Activated CD8-positive, alpha-beta memory T cell treated with anti-CD3 and anti-CD28 coated beads for 24 hours (primary cell): ENCODE results near the gene CDR2L.
"Not testable (repeated sequence)": the region's sequence is repeated elsewhere in the genome, so short reads cannot be mapped to it uniquely, and the experiment has no call there.

Experiments
- DNase-seq: peaks from one replicate; pipeline ENCODE4 v3.0.0-alpha.2; 2020

CDR2L gene

GRCh38 chr17:75044716-75045115 is 57.3 kb downstream of the CDR2L start:
- DNase-seq, result no peak

GRCh38 chr17:75045946-75046406 is 58.5 kb downstream of the CDR2L start:
- DNase-seq, result not testable (repeated sequence)

DNA sequence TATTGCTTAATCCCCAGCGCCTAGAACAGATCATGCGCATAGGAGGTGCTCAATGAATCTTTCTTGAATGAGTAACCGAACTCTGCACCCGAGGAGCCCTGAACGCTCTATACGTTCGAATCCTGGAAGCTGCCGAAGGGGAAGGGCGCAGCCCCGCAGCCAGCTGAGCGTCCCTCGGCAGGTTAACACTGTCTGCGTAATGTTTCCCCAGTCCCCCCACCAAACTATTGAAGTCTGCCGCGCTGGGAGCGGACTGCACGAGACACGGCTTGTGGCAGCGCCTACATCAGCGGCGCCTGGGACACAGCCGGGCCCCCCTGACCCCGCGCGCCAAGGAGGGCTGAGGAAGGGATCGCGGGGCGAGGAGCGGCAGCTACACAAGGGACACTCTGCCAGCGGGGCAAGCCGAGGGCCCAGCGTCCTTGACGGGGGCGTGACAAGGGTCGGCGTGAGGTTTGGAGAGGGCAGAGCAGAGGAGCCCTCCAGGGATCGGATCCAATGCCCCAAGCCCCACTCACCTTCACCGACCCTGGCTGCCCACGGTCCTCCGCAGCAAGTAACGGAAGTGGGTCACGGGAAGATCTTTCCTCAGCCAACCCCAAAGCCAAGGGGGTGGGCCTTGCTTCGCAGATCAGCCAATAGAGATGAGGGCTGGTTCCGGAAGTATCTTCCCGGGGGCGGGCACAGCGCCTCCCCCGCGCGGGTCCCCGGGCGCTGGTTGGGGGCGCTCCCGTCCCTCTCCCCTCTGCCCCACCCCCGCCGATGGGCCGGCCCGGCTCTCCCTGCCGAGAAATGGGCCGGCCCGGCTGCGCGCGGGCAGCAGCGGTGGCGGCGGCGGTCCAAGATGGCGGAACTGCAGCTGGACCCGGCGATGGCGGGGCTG is 59.2 kb downstream of the CDR2L start, which contains the start of the genes ATP5PD and KCTD2:
ATP5PD (minus strand) TSS at position 563 of the 883 bp plus-strand sequence. CDS start 4,319 bp downstream, outside the sequence.
KCTD2 (plus strand) TSS at position 819 of the 883 bp plus-strand sequence; CDS start at position 845, 26 bp downstream.
- peak; percentile 97 for DNase-seq

GRCh38 chr17:75047398-75048098 is 60.1 kb downstream of the CDR2L start:
- DNase-seq, result peak; percentile 74

DNA sequence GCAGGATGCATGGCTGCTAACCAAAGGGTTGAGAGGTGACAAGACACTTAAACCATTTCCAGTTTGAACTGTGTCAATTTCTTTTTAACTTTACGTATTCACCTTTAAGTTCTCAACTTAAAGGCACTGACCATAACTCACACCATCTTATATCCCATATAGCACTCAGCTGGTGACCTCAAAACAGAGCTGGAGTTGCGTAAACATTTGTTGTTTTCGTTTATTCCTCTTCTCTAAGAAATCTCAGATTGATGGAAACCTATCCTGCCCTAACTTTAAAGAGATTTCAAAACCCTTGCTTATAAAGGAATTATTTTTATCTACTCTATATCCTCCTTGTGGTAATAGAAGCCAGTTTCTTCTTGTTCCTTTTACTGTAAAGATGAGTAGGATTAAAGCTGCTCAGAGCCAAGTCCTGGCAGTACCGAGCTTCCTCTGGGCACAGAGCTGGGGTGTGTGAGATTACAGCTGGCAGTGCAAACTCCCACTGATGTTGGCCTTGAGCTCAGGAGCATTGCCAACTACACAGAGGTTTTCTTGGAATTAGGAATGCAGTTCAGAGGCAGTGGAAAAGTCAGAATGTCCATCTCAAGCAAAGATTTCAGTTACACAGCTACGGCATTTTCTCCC is 60.9 kb downstream of the CDR2L start:
- DNase-seq, result no peak

DNA sequence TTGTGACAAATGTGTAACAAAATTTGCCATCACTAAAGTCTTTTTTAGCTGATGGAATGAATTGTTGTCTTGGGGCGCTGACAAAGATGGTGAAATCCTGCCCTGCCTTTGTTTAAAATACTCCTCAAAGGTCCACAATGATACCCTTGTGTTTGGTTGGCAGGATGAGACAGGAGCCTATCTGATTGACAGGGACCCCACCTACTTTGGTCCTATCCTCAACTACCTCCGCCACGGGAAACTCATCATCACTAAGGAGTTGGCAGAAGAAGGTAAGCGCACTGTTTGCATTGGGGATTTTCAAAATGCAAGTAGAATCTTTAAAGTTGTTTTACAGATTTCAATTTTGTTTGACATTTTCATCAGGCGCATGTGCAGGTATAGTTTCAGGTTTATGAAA is 61.6 kb downstream of the CDR2L start:
- no peak for DNase-seq

DNA sequence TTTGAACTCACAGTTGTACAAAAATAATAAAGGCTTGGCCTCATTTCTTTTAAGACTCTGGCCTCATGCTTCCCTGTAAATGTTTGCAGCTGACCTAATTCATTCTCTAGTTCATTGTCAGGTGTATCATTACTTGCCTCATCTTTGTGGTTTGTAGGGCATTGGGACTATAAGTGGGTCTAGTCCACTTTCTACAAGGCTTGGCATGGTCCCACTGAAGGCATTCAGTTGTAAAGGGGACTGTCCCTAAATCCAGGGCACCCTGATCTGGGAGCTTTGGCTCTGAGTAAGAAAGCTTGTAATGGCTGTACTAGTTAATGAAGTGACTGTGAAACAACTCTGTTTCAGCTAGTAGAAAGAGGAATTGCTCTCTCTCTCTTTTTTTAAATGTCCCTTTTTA is 62.3 kb downstream of the CDR2L start:
- DNase-seq, result no peak

- DNase-seq, result no peak
Measured at GRCh38 chr17:75051941-75052340, 64.5 kb downstream of the CDR2L start.
